Measurements from ENCODE around the gene PKDCC. TPM values are rescaled to one million over a fixed set of nuclear protein-coding genes. Genes with fewer than 3 reads are reported as not detected.

PKDCC gene
- total RNA-seq, 2 donors from 2014 or later = not detected

- Mint-ChIP-seq H3K9me3 (no peaks in the 10 kb centered on the region), H3K27ac (no peak overlapping the region)
- no peak for ATAC-seq
These were observed 3.9 kb upstream of the PKDCC start for GRCh38 chr2:42043789-42044394.

DNA sequence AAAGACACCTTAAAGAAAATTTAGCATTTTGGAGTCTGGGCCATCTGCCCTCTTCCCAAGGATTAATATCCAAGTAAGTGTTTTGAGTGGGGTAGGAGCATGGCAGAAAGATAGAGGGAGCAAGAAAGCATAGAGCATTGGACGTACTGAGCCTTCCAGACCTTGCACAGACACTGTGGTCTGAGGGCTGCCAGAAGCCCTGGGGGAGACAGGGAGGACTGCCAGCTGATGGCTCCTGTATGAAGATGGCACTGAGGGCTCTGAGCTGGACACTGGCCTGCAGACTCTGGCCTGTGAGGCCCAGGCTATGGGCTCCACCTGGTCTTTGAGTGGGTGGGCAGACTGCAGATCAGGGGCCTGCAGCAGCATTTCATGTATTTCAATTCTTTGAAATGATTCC, 2.9 kb upstream of the PKDCC start:
- Mint-ChIP-seq H3K27ac (no peak overlapping the region), H3K9me3 (no peaks in the 10 kb centered on the region), H3K36me3 (no peaks in the 10 kb centered on the region)
- DNase-seq (ENCODE audit: low spot score in 2 of 2) (no peak), ATAC-seq (no peak)

More at GRCh38 chr2:42043789-42044394, 3.9 kb upstream of the PKDCC start:
- DNase-seq (ENCODE audit: low spot score in 2 of 2) = no peak
- no peaks in the 10 kb centered on the region for H3K36me3 Mint-ChIP-seq

- Mint-ChIP-seq H3K36me3 (no peaks in the 10 kb centered on the region), H3K9me3 (no peaks in the 10 kb centered on the region), H3K27ac (no peak overlapping the region)
- DNase-seq (ENCODE audit: low spot score in 2 of 2) (no peak), ATAC-seq (no peak)
These were observed 2.5 kb upstream of the PKDCC start for GRCh38 chr2:42045352-42045751.

DNA sequence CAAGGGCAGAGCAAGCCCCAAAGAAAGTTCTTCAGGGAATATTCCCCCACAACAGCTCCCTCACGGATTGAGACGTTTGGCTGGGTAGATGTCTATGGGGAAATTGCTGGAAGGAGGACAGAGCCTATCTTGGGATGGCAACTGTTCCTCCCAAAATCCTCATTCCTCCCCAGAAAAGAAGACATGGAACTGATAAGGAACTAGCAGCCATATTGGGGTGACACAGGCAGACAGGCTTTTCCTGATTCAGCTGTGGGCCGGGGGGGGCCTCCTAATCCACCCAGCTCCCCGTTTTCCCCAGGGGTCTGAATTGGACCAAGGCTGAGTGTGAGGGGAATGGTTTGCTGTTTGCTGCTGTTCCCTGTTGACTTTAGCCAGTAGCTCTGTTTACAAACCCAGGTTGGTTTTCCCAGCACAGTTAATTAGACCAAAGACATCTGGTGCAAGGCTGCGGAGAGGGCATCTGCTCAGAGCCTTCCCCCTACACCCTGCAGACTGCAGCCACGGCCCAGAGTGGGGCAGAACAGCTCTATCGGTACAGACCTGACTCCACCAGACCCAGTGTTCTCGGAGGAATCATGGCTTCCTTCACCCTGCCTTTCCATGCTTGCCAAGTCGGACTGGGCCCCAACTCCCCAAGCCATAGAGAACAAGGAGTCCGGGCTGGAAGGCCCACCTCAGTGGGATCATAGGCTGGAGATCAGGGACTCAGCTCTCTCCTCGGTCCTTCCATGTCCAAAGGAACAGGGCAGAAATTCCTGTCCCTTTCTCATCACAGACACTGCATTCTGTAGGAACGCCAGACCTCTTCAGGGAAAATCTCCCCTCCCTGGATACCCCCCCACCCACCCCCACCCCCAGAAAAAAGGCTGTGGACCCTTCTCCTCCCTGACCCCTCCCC, 1.7 kb upstream of the PKDCC start:
- Mint-ChIP-seq H3K27ac (no peak overlapping the region), H3K9me3 (no peaks in the 10 kb centered on the region), H3K36me3 (no peaks in the 10 kb centered on the region)
- DNase-seq (ENCODE audit: low spot score in 2 of 2) (no peak), ATAC-seq (no peak)

GRCh38 chr2:42046819-42047487, 868 bp upstream of the PKDCC start:
- DNase-seq (ENCODE audit: low spot score in 2 of 2) (no peak), ATAC-seq (no peak)
- H3K27ac Mint-ChIP-seq = no peak overlapping the region
- no peaks in the 10 kb centered on the region for H3K36me3 Mint-ChIP-seq
- H3K9me3 Mint-ChIP-seq = no peaks in the 10 kb centered on the region

GRCh38 chr2:42048299-42049220, 739 bp downstream of the PKDCC start:
- H3K36me3 Mint-ChIP-seq = no peaks in the 10 kb centered on the region
- ATAC-seq = peak; percentile 17 to 43
- DNase-seq (ENCODE audit: low spot score in 2 of 2) = no peak
- no peaks in the 10 kb centered on the region for H3K9me3 Mint-ChIP-seq
- no peak overlapping the region for H3K27ac Mint-ChIP-seq

GRCh38 chr2:42049221-42050009, 1.6 kb downstream of the PKDCC start:
- DNase-seq (ENCODE audit: low spot score in 2 of 2) = no peak
- H3K36me3 Mint-ChIP-seq = no peaks in the 10 kb centered on the region

DNA sequence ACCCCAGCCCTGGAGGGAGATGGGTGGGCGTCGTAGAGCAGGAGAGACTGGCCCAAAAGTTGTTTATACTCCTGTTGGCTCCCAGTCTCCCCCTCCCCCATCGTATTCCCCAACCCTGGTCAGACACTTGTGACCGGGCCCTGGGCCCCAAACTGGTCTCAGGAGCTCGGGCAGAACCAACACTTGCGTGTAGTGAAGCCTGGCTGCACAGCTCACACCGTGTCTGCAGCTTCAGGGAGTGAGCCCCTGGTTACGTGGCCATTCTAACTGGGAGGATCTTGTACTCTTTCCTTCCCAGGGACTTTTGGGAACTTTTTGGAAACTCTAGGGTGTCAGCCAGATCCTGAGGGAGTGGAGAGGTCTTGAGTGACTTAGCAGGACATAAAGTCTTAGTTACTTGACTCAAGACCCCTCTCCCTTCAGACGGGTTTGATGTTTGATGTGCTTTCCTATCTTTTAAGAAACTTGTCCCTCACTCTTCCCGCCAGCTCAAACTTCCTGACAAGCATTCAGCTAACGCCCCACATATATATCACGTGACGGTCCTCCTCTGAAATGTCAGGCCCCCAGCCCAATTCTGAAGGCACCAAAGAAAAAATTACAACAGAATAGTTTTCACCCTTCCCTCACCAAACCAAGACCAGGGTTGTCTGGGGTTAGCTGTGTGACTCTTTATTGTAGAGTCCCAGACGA, 2.3 kb downstream of the PKDCC start:
- Mint-ChIP-seq H3K9me3 (no peaks in the 10 kb centered on the region), H3K36me3 (no peaks in the 10 kb centered on the region), H3K27ac (no peak overlapping the region)
- ATAC-seq (no peak), DNase-seq (ENCODE audit: low spot score in 2 of 2) (no peak)

More at GRCh38 chr2:42049221-42050009, 1.6 kb downstream of the PKDCC start:
- Mint-ChIP-seq H3K27ac (no peak overlapping the region), H3K9me3 (no peaks in the 10 kb centered on the region)
- no peak for ATAC-seq

DNA sequence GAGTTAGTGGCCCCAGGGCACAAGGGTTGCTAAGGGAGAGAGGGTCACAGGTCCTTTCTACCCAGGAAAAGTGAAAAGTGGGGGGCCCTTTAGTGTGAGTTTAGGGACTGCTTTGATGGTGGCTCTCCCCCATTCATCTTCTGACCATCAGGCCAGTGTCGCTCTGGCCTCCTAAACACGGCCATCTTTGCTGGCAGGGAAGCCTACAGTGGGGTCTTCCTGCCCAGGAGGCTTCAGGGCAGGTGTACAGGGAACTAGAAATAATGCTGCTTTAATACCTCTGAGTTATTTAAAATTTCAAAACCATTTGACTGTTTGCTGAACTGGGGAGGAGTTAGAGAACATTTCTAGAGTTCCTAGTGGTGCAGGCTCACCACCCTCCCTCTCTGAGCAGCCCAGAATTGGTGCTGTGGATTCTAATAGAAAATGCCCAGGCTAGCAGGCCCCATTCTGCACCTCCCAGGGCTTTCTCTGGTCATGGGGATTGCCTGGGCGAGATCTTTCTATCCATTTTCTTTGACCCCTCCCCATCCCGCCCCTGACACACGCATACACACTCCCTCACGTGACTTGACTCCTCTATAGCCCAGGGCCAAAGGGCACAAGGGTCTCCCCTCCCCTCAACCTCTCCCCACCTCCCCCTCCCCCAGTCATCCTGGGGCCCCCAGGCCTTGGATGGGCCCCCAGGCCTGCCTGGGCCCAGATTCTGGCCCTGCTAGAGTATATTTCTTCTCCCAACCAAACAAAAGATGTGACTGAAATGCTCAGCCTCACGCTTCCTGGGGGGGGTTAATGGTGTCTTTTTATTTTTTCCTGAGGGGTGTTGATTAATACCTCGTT, 3.1 kb downstream of the PKDCC start:
- no peaks in the 10 kb centered on the region for H3K36me3 Mint-ChIP-seq
- H3K27ac Mint-ChIP-seq = no peak overlapping the region
- H3K9me3 Mint-ChIP-seq = no peaks in the 10 kb centered on the region
- DNase-seq (ENCODE audit: low spot score in 2 of 2) = no peak
- no peak for ATAC-seq

DNA sequence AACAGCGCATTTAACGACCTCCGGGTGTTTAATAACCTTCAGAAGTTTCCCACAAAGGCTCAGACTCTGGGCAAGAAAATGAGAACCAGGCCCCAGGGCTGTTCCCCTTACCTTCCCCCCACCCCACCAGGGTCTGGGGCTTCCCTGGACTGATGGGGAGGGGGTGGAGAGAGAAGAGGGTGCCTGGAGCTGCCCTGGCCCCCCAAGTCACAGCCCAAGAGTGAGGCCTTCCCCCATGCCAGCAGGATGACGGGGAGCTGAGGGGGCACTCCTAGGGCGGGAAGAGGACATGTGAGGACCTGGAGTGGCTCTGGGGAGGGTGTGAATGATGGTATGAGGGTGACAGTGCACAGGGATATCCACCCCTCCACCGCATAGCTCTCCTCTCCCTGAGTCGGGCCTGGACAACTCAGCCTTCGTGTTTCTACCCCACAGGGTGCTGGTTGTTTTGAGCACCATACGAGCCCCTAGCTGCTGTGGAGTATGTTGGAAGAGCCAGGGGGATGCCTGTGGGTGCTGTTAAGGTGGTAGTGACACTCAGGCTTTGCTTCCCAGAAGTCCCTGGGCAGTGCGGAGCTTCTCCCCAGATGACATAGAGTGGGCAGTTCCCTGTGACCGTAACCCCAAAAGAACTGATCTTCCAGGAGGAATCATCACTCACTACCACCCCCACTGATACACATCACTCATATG, 3.9 kb downstream of the PKDCC start:
- Mint-ChIP-seq H3K27ac (no peak overlapping the region), H3K9me3 (no peaks in the 10 kb centered on the region), H3K36me3 (no peaks in the 10 kb centered on the region)
- DNase-seq (ENCODE audit: low spot score in 2 of 2) (no peak), ATAC-seq (no peak)

- ATAC-seq = no peak
- Mint-ChIP-seq H3K9me3 (no peaks in the 10 kb centered on the region), H3K27ac (no peak overlapping the region), H3K36me3 (no peaks in the 10 kb centered on the region)
- DNase-seq (ENCODE audit: low spot score in 2 of 2) = no peak
These were observed 5.1 kb downstream of the PKDCC start for GRCh38 chr2:42052702-42053481.

DNA sequence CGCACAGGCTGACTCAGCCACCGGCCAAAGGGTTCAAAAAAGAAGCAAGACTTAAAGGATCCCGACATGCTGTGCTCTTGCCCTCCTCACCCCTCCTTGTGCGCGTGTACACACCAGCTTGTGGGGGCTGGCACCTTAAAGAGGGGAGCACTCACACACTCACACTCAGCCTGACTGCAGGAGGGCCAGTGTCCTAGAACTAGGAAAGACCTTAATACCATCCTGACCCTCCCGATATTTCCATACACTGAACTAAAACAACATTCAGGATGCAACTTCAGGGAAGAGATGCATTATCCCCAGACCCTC, 5.6 kb downstream of the PKDCC start:
- no peak for ATAC-seq
- no peaks in the 10 kb centered on the region for H3K9me3 Mint-ChIP-seq
- no peaks in the 10 kb centered on the region for H3K36me3 Mint-ChIP-seq
- H3K27ac Mint-ChIP-seq = no peak overlapping the region
- DNase-seq (ENCODE audit: low spot score in 2 of 2) = no peak

GRCh38 chr2:42053791-42054701, 6.2 kb downstream of the PKDCC start:
- ATAC-seq (no peak), DNase-seq (ENCODE audit: low spot score in 2 of 2) (no peak)
- H3K36me3 Mint-ChIP-seq = no peaks in the 10 kb centered on the region
- H3K27ac Mint-ChIP-seq = no peak overlapping the region
- H3K9me3 Mint-ChIP-seq = no peaks in the 10 kb centered on the region

Data from activated naive CD4-positive, alpha-beta T cell treated with anti-CD3 and anti-CD28 coated beads, Interleukin-2, amount 50 U/mL, for 72 hours (primary cell).